ENCODE measurements around the gene MAEA.
"Not testable (repeated sequence)": the region's sequence is repeated elsewhere in the genome, so short reads cannot be mapped to it uniquely, and the experiment has no call there.

Gene MAEA

GRCh38 chr4:1369479-1370079 is 79.9 kb downstream of the MAEA start:
- DNase-seq, result no peak

GRCh38 chr4:1370321-1371124 is 80.8 kb downstream of the MAEA start:
- no peak for DNase-seq

- DNase-seq, result no peak
These were observed 81.8 kb downstream of the MAEA start for GRCh38 chr4:1371176-1372165.

DNA sequence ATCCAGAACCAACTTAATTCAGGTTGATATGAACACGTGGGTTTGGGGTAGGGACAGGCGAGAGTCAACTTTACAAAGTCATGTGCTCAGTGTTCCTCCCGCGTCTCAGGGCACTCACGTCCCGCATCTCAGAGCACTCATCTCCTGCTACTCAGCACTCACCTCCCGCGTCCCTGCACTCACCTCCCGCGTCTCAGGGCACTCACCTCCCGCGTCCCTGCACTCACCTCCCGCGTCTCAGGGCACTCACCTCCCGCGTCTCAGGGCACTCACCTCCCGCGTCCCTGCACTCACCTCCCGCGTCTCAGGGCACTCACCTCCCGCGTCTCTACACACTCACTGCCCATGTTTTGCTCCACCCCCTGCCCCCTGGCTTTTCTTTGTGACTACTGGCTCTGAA is 82.9 kb downstream of the MAEA start:
- not testable (repeated sequence) for DNase-seq

- no peak for DNase-seq
These were observed 84.4 kb downstream of the MAEA start for GRCh38 chr4:1373892-1374705.

DNA sequence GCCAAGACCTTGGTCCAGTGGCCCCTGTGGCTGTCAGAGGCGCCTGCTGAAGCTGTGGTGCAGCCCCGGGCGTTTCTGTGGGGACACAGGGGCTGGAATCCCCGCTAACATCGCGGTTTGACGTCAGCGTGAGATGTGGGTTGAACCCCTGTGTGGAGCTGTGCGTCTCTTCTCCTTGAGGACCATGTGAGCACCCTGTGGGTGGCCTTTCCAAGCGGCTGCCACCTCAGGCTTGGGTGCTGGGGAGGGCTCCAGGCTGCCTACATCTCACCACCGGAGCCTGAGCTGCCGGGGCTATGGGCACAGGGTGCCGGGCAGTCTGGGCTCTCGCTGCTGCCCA is 85.0 kb downstream of the MAEA start:
- no peak for DNase-seq

- DNase-seq, result no peak
These were observed 85.5 kb downstream of the MAEA start for GRCh38 chr4:1375051-1375721.

DNA sequence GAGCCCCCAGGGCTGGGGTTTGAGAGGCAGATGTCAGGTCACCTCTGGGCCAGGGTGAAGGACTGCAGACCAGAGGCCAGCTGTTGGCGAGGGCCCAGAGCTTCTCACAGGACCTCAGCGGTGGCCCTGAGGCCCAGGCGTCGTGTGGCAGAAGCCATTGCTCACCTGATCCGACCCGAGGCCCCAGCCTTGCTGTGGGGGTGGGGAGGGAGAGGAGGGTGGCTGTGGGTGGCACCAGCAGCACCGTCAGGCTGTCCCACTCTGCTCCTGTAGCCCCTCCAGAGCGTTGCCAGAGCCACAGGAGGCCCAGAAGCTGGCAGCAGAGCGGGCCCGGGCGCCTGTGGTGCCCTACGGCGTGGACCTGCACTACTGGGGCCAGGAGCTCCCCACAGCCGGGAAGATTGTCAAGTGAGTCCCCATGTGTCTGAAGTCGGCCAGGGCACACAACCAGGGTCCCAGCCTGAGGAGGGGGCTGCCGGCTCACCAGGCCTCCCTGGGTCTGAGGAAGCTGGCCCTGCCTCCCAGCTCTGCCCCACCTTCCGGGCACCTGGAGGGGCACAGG is 86.2 kb downstream of the MAEA start:
- no peak for DNase-seq

- DNase-seq, result no peak
These were observed 86.7 kb downstream of the MAEA start for GRCh38 chr4:1376391-1376840.

DNA sequence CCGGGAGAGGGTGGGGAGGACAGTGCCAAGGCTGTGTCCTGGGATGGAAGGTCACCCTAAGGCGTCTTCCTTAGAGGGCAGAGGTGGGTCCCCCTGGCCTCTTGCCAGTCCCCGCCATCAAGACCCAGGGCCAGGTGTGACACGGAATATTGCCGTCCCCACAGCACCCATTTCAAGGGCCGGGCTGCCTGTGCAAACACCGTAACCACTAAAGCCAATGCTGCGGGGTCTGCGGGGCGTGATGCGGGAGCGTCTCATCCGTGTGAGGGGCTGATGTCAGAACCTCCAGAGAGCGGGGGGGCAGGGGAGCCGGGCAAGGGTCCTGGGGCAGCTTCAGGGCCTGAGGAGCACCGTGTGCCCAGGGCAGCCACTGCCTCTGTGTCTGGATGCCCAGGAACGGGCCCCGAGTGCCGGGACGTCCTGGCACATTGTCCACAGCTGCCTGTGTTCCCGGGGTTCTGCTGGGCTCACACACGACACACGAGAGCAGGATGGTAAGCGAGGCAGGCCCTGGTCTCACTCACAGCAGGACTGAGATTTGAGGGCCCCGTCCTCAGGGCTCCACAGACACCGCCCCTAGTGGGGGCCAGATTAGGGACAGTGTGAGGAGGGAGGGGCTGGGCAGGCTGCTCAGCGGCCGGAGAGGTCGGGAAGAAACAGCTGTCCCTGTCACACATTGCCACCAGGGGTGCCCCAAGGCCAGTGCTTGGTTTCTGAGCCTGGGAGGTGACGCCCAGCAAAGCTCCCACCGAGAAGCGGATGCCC is 87.3 kb downstream of the MAEA start:
- no peak for DNase-seq

DNA sequence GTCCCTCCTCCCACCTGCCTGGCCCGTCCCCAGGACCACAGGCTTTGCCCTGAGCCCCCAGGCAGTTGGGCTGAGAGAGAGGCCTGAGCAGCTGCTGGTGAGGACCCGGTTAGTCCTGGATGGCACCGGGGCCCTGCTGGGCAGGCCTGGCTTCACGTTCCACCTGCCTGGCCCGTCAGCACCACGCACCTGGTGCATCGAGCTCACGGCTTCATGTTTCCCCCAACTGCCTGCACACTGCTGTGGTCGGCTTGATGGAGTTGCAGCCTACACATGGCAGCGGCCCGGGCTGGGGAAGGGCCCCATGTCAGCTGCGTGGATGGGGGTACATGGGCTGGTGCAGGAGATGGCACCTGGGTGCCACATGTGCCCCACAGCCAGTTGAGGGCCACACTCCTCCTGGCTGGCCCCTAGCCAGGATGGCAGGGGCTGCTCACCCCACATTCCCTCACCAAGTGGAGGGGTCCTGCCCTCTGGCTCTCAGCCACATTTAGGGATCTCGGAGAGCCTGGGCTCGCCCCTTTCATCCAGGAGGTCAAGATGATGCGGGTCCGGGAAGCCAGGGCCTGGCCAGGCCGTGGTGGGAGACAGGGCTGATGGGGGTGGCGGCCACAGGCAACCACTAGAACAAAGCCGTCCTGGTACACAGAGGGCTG is 88.0 kb downstream of the MAEA start:
- DNase-seq, result no peak

DNA sequence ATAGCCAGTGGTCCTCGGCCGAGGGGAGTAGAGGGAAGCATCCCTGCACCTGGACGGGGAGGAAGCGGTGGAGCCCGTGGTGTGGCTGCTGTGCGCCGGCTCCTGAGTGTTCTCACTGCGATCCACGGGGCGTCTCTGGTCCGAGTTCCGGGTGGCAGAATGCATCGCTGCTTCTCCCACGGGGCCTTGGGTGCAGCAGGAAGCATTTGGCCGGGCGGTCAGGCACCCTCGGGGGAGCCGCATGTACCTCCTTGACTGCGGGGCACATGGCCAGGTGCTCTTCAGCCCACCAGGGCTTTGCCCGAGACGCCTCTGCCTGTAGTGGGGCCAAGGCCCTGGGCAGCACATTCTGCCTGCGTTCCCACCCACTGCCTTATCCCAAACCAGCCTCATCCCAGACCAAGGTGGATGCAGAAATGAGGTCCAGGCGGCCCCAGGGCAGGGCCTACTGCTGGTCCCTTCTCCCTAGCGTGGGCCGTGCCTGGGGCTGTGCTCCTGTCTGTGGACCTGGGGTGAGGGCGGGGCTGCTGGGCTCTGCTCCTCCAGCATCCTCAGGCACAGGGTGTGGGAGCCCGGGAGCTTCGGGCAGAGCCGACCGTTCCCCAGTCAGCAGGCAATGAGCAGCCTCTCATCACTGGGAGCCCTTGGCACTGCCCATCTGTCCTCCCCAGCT is 89.0 kb downstream of the MAEA start:
- no peak for DNase-seq

DNA sequence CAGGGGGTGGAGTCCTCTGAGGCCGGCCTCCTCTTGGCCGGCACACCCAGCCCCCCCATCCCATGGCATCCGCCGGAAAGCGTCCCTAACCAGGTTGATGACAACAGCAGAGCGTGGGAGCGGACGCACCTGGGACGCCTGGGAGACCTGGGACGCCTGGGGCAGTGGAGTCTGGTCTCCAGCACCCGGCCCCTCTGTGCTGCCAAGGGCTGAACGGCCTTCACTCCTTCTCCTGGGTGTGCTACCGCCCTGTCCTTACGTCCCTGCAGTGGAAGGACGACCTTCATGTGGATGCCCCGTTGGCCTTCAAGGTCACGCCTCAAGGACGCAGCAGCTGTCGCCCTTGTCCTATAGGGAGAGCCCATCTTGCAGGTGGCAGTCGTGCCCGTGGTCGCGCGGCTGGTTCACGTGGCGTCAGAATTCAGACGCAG is 89.7 kb downstream of the MAEA start:
- DNase-seq, result no peak

DNA sequence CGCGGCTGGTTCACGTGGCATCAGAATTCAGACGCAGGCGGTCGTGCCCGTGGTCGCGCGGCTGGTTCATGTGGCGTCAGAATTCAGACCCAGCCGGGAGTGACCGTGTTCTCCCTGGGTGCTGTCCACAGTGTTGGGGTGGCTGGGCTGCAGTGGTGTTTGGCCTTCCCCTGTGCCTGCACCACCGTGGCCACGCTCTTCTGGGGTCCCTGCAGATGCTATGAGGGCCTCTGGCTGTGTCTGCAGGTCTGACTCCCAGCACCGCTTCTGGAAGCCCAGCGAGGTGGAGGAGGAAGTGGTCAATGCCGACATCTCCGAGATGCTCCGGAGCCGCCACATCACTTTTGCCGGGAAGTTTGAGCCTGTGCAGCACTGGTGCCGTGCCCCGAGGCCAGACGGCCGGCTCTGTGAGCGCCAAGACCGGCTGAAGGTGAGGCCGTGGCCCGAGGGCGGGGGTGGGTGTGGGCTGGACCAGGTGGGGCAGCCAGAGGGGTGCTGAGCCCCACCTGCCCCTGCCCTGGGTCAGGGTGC is 90.2 kb downstream of the MAEA start:
- no peak for DNase-seq

DNA sequence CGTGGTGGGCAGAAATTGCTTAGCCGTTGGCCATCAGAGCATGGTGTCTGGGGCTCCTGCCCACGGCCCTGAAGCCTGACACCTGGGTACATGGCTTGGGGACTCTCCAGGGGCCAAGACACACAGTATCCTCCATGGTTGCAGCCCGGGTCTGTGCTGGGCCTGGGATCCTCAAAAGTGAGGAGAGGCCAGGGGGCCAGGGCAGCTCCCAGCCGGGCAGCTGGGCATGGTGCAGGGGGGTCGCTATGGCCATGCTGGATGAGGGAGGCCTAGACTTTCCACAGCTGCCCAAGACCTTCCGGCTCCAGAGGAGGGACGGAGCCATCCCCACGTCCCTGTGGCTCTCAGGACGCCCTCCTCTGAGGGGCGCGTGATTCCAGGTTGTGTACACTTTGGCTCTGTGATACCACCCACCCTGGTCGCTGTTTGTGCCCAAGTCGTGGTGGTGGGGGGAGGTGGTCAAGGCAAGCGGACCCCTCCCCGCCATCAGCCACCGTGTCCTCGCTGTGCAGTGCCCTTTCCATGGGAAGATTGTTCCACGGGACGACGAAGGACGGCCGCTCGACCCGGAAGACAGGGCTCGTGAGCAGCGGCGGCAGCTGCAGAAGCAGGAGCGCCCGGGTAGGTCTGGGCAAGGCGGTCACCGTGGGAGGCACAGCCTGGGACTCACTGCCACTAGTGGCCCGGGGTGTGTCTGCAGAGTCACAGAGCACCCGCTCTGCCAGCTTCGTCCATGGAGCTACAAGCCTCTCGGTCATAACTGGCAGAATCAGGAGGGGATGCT is 90.9 kb downstream of the MAEA start:
- no peak for DNase-seq

DNA sequence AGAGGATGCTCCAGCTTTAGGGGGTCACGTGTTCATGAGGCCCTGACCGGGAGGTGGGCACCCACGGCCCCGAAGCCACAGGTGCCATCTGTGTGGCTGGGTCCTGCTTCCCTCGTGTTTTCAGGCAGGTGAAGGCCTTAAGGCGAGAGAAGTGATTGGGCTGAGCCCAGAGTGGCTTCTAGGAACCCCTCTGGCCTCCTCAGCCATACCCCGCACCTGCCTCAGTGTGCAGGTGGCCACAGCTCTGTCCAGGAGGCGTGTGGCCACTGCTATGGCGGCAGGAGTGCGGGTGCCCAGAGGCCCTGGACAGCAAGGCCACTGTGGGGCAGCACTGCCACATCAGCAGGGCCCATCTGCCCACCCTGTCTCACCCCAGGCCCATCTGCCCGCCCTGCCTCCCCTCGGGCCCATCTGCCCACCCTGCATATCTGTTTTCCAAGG is 91.5 kb downstream of the MAEA start:
- DNase-seq, result no peak

DNA sequence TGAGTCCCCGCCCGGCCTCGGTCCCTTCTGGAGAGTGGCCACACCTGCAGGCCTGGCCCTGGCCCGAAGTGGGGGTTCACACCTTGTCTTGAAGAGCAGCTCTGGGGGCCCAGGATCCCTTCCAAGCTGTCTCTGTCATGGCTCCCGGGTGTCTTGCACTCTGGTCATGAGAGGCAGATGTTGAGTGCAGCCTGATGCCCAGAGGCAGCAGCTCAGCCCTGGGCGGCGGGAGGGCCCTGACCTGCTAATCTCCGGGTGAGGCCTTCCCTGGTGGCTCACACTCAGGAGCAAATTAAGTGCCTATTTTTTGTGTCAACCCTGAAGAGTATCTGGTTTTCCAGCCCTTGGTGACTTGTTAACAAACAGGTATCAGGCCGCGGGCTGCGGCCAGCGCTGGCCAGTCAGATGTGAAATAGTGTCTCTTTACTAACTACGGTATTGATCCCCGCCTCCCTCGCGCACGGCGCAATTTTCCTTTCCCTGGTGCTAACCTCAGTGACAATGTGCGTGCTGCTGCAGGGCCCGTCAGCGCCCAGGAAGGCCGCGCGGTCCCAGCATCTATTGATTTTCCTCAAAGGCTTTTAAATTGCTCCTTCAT is 92.4 kb downstream of the MAEA start:
- no peak for DNase-seq

All from NCI-H748 treated with DMSO at 0.1 percent for 48 hours (cell line).